NB4 (cell line): ENCODE measurements around the gene CLPTM1L.

ENCODE experiments used
- MAX ChIP-seq: IDR thresholded peaks from 2 replicates; pipeline ENCODE4 v1.6.1; 2011; ENCODE audit warnings: low read depth, low read length
- MYC ChIP-seq: IDR thresholded peaks from 2 replicates; pipeline ENCODE4 v1.6.1; 2011; ENCODE audit warnings: low read depth, low read length
- POLR2A ChIP-seq: IDR thresholded peaks from 2 replicates; pipeline ENCODE4 v1.6.1; 2011; ENCODE audit warnings: mild to moderate bottlenecking; ENCODE audit not compliant: insufficient read length; ENCODE audit errors: extremely low read depth
- TF ChIP-seq, protein P1 (sequence below): IDR thresholded peaks from one replicate; pipeline ENCODE4 v1.5.1; 2012; ENCODE audit warnings: low read depth, low read length

DNA sequence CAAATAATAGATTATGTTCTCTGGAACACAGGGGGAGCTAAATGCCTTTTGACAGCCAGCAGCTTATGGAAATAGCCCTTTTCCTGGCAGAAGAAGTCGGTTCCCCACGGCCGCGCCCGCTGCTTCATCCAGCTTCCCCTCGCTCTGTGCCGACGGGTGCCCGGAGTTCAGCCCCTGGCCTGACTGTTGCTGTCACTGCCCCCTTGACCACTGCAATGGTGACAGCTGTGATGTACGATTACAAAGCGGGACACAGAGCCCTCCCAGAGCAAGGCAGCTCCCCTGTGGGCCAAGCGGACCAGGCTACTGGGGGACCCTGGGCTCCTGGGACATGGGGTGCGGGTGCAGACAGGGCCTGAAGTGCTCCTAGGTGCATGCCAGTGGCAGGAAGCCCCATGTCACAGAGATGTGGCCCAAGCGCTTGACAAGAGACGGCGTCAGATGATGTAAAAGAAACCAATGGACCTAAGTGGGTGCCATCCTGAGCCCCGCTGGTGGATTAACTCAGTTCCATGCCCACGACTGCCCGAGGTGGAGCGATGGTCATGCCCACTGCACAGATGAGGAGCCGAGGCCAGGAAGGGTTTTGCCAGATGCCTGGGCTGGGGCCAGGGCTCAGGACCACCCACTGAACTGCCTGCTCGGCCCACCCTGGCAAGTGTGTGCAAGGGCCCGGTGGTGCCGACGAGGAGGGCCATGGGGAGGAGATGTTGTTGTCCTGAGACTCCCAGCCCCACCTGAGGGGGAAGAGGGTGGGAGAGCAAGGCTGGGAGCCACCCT, 13.2 kb upstream of the CLPTM1L start:
- TF ChIP-seq POLR2A (no peak), MAX (no peak), MYC (no peak)
- TF ChIP-seq, protein P1, sequence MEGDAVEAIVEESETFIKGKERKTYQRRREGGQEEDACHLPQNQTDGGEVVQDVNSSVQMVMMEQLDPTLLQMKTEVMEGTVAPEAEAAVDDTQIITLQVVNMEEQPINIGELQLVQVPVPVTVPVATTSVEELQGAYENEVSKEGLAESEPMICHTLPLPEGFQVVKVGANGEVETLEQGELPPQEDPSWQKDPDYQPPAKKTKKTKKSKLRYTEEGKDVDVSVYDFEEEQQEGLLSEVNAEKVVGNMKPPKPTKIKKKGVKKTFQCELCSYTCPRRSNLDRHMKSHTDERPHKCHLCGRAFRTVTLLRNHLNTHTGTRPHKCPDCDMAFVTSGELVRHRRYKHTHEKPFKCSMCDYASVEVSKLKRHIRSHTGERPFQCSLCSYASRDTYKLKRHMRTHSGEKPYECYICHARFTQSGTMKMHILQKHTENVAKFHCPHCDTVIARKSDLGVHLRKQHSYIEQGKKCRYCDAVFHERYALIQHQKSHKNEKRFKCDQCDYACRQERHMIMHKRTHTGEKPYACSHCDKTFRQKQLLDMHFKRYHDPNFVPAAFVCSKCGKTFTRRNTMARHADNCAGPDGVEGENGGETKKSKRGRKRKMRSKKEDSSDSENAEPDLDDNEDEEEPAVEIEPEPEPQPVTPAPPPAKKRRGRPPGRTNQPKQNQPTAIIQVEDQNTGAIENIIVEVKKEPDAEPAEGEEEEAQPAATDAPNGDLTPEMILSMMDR: no peak
